Measurements from ENCODE around the gene PRSS22.

- no peak for TF ChIP-seq CTCF (conservative IDR thresholded peaks at IDR 0.05; ENCODE audit: low read length)
- TF ChIP-seq EZH2phosphoT487 (IDR thresholded peaks at IDR 0.05; ENCODE audit: borderline replicate concordance, low read depth, low read length): no peak
Observed at GRCh38 chr16:2852003-2852730, 5.8 kb downstream of the PRSS22 start.
